GM21423 (cell line): ENCODE data around the gene CDC27.
"Not testable (repeated sequence)": the region's sequence is repeated elsewhere in the genome, so short reads cannot be mapped to it uniquely, and the experiment has no call there.

ENCODE experiments used
- ATAC-seq: cut with Tn5 transposase; IDR thresholded peaks from one replicate; pipeline ENCODE4 v1.9.1; 2021; ENCODE audit warnings: mild to moderate bottlenecking, moderate library complexity; ENCODE audit not compliant: unreplicated experiment

Gene CDC27

GRCh38 chr17:47219621-47220475 lies 30.8 kb upstream of the CDC27 start:
- ATAC-seq, result no peak

GRCh38 chr17:47218896-47219430 lies 29.9 kb upstream of the CDC27 start:
- no peak for ATAC-seq

- not testable (repeated sequence) for ATAC-seq
Observed at GRCh38 chr17:47217279-47217678, 28.2 kb upstream of the CDC27 start.

- not testable (repeated sequence) for ATAC-seq
Observed at GRCh38 chr17:47216821-47217220, 27.7 kb upstream of the CDC27 start.

- no peak for ATAC-seq
Observed at GRCh38 chr17:47214931-47215330, 25.8 kb upstream of the CDC27 start.

GRCh38 chr17:47213540-47213939 lies 24.4 kb upstream of the CDC27 start:
- ATAC-seq, result no peak

GRCh38 chr17:47212458-47212857 lies 23.4 kb upstream of the CDC27 start:
- no peak for ATAC-seq

GRCh38 chr17:47210779-47211178 lies 21.7 kb upstream of the CDC27 start:
- no peak for ATAC-seq

- no peak for ATAC-seq
Observed at GRCh38 chr17:47210105-47210504, 21.0 kb upstream of the CDC27 start.

GRCh38 chr17:47209499-47209898 lies 20.4 kb upstream of the CDC27 start:
- no peak for ATAC-seq

GRCh38 chr17:47208744-47209488 lies 19.8 kb upstream of the CDC27 start, which contains the start of gene MYL4:
TSS of gene MYL4 (plus strand) at chr17:47209348. CDS start at chr17:47209423, 75 bp downstream.
- no peak for ATAC-seq

- no peak for ATAC-seq
Observed at GRCh38 chr17:47207143-47208067, 18.3 kb upstream of the CDC27 start.

- ATAC-seq, result peak; percentile 45
Observed at GRCh38 chr17:47205419-47205963, 16.4 kb upstream of the CDC27 start.

- ATAC-seq, result peak; percentile 37
Observed at GRCh38 chr17:47204722-47205418, 15.8 kb upstream of the CDC27 start.

- no peak for ATAC-seq
Observed at GRCh38 chr17:47203984-47204721, 15.1 kb upstream of the CDC27 start.

GRCh38 chr17:47201166-47201565 lies 12.1 kb upstream of the CDC27 start:
- no peak for ATAC-seq

GRCh38 chr17:47200325-47200664 lies 11.2 kb upstream of the CDC27 start:
- no peak for ATAC-seq

- no peak for ATAC-seq
Observed at GRCh38 chr17:47199627-47200324, 10.7 kb upstream of the CDC27 start.

- no peak for ATAC-seq
Observed at GRCh38 chr17:47197821-47198220, 8.7 kb upstream of the CDC27 start.
